8988T (cell line): ENCODE results near the gene RHOJ.
"Not testable (repeated sequence)": the region's sequence is repeated elsewhere in the genome, so short reads cannot be mapped to it uniquely, and the experiment has no call there.

Experiments used
- DNase-seq: peaks from one replicate; pipeline ENCODE4 v3.0.0; 2011

Gene RHOJ

DNA sequence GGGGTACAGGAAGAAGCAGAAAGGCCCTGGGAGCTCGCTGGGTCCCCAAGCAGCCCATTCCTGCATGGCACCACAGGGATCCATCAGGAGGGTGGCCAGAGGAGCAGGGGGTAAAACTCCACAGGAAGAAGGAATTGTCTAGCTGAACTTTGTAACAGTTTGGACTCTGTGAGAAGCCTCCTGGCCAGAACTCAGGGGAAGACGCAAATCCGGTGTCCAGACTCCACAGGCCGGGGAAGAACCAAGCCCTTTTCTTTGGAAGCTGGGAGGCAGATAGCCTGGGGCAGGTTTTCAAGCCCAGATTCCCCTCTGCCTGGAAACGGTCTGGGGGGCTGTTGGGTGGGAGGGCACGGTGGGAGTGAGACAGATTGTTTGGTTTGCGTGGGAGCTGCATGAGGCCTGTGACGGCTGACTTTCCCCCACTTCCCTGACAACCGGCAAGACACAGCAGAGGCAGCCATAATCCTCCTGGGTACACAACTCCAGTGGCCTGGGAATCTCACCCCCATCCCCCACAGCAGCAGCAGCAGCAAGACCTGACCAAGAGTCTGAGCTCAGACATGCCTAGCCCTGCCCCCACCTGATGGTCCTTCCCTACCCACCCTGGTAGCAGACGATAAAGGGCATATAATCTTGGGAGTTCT is 97.8 kb downstream of the RHOJ start:
- DNase-seq: no peak

DNA sequence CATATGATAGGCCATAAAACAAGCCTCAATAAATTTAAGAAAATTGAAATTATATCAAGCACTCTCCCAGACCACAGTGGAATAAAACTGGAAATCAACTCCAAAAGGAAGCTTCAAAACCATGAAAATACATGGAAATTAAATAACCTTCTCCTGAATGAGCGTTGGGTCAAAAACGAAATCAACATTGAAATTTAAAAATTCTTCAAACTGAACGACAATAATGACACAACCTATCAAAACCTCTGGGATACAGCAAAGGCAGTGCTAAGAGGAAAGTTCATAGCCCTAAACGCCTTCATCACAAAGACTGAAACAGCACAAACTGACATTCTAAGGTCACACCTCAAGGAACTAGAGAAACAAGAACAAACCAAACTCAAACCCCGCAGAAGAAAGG is 100.2 kb downstream of the RHOJ start:
- not testable (repeated sequence) for DNase-seq

DNA sequence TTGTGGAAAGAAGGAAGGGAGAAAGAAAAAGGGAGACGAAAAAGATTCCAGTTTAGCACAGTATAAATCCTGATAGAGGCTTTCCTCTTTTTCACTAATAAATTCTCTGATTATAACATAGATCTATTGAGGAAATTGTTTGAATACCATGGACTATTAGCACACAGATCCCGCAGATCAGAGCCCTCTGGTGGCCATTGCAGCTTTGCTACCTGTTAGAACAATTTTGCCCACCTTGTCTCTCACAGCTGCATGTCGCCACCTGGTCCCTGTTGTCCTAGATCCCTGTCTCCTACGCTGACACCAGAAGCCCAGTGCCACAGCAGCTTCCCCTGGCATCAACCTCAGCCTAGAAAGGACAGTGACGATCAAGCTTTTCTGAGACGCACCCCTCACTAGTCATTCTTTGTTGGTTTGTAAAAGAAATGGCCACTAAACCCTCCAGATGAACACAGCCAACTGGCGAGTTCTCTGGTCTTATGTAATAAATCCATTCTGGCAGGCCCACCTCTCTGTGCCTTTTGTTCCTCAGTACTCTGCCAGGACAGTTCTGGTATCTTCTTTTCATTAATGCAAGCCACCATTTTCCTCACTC is 104.6 kb downstream of the RHOJ start:
- DNase-seq: no peak

DNA sequence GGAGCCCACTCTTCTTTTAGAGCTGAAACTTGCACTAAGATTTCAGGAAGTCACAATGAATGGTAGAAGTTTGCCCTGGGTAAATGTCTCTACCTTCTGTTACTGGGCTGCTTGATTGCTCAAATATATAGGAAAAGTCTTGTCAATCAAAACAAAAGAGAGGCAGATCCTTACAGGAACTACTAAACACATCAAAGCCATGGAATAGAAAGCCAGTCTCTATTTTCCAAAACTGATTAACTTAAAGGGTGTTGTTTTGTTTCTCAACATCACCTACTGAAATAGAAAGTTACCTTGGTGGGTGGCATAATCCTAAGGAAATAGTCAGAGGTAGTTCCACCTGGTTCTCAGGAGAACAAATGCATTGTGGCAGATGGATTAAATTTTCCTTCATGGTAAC is 114.6 kb downstream of the RHOJ start, which contains the start of gene GPHB5:
TSS of gene GPHB5 (minus strand) at position 101 of the 400 bp plus-strand sequence. CDS start 1,086 bp downstream, outside the sequence.
- no peak for DNase-seq

DNA sequence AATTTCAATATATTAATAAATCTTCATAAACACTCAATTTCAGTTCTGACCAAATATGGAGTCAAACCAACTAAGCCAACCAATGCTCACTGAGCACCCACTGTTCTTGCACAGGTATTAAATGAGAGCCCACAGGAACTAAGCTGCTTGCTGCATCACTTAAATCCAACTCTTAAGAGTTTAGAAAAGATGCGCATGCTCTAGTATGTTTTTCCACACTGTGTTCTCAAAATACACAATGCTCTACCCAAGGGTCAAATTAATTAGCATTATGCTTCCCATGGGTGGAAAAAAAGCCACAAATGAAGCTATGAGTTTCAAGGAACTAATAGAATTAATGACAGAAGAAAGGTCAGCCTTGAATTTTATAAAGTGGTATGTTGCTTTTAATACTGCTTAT is 118.2 kb downstream of the RHOJ start:
- no peak for DNase-seq

DNA sequence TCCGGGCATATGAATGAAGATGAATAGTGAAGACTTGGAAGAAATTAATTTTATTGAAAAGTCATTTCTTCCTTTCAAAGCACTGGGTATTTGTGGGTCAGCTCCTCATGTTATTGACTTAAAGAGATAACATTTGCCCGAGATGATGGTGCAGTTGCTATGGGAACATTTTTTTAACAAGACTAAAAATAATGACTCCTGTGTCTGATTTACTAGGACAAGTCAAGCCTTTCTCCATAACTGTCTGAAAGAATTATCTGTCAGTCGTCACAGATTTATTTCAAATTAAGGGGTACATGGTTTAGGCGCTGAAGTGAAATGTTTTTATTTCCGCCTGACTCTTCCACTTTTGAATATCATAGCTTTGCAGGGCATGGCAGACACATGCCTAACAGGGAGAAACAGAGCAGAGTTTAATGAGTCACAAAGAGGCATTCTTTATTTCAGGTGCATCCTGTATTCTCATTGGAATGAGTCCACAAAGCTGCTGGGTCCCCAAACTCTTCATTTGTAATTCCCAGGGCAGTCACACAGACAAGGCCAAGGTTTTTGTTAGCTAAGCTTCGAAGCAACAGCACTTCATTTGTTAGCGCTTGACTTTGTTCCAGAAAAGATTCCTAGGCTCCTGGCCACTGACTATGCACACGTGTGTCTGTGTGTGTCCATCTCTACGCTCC is 118.8 kb downstream of the RHOJ start:
- DNase-seq: no peak

DNA sequence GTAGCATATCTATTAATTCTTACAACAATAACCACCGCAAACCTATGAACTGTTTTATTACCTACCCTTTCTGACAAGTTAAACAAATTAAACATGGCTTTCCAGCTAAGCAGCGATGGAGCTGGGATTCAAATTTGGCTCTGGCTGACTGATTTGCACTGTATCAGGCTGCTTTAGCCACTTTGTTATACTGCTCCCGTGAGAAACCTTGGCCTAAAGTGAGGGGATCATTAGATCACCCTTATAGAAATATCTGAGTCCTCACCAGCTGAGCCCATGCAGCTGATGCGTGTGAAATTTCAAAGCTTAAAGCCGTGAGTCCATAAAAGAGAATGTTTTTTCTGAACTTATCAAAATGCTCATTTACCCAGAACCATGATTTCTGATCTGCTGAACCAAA is 122.6 kb downstream of the RHOJ start:
- no peak for DNase-seq

DNA sequence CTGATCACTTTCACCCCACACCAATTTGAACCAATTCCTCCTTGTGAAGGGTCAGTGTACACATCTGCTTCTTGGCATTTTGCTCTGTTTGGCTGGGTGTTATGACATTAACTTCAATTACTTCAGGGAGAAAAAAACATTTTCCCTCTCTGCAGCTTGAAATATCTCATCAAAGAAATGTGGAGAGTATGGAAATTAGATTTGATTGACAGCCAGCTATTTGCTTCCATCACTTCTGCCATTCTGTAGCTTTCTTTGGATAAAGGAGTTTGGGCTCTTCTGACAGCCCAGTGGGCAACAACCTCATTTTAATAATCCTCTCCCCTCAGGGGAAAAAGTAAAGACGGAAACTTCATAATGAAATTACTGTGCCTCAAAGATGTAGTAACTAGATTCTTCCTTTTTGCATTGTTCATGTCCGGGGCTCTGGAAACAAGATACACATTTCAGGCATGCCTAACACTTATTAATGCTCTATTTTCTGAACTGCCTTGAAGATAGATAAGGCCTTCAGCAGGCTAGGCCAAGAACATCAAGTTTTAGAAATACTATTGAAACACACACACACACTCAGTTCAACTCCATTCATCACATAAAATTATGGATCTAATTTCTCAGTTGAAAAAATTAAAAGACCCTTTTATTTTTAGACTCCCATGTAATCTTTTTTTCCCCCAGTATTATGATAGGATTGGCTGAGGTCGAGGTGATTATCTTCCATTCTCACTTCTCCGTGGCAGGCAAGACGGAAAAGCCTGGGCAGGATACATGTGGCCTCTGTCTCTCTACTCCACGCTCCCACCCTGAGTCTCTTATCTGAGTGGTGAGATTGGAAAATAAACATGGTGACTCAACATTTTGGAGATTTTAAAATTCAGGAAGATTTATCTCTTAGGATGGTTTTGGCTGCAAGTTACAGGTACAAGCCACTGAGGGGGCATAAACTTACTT is 124.8 kb downstream of the RHOJ start:
- no peak for DNase-seq

DNA sequence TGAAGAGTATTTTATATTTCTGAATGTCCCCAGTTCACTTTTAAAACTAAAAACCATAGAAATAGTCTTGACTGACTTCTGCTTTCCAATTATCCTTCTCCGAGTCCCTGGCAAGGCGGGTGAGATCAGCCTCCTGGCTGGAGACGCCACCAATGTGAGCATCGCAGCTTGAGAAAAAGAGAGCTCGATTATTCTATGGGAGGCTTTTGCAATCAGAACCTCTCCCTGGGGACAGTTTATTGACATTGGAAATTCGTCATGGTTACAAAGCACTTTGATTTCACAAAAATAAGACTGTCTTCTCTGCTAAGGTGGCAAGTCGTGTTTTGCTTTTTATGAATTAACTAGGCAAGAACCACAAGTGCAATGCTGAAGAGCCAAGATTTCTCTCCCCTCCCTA is 138.1 kb downstream of the RHOJ start:
- no peak for DNase-seq
